GM19351 (cell line): ENCODE data around the gene ADD2.

Experiments used
- ATAC-seq: cut with Tn5 transposase; IDR thresholded peaks from one replicate; pipeline ENCODE4 v1.9.1; 2021; ENCODE audit warnings: mild to moderate bottlenecking, moderate library complexity; ENCODE audit not compliant: unreplicated experiment

Gene ADD2

GRCh38 chr2:70785137-70785911 is 17.3 kb upstream of the ADD2 start:
- no peak for ATAC-seq

GRCh38 chr2:70784320-70784719 is 16.3 kb upstream of the ADD2 start:
- no peak for ATAC-seq

- no peak for ATAC-seq
Measured at GRCh38 chr2:70779911-70780545, 12.0 kb upstream of the ADD2 start.

GRCh38 chr2:70779491-70779890 is 11.5 kb upstream of the ADD2 start:
- no peak for ATAC-seq

GRCh38 chr2:70778676-70779075 is 10.7 kb upstream of the ADD2 start:
- ATAC-seq = no peak

GRCh38 chr2:70777450-70777849 is 9.4 kb upstream of the ADD2 start:
- ATAC-seq = no peak

- ATAC-seq = no peak
Measured at GRCh38 chr2:70776266-70776665, 8.3 kb upstream of the ADD2 start.

GRCh38 chr2:70775141-70775540 is 7.1 kb upstream of the ADD2 start:
- ATAC-seq = no peak

GRCh38 chr2:70772486-70773155 is 4.6 kb upstream of the ADD2 start:
- no peak for ATAC-seq

- peak; percentile 78 for ATAC-seq
Measured at GRCh38 chr2:70771446-70771845, 3.4 kb upstream of the ADD2 start.

GRCh38 chr2:70769450-70769849 is 1.4 kb upstream of the ADD2 start:
- no peak for ATAC-seq

GRCh38 chr2:70768590-70769085 is 638 bp upstream of the ADD2 start:
- ATAC-seq = no peak

GRCh38 chr2:70767079-70767698 is 811 bp downstream of the ADD2 start:
- no peak for ATAC-seq

- ATAC-seq = no peak
Measured at GRCh38 chr2:70766357-70767078, 1.5 kb downstream of the ADD2 start.

GRCh38 chr2:70765507-70765906 is 2.5 kb downstream of the ADD2 start:
- ATAC-seq = no peak

- ATAC-seq = no peak
Measured at GRCh38 chr2:70759446-70759845, 8.6 kb downstream of the ADD2 start.

- ATAC-seq = no peak
Measured at GRCh38 chr2:70757966-70758365, 10.0 kb downstream of the ADD2 start.

- no peak for ATAC-seq
Measured at GRCh38 chr2:70757360-70757759, 10.6 kb downstream of the ADD2 start.

GRCh38 chr2:70756128-70756527 is 11.9 kb downstream of the ADD2 start:
- no peak for ATAC-seq

- no peak for ATAC-seq
Measured at GRCh38 chr2:70753902-70754301, 14.1 kb downstream of the ADD2 start.

GRCh38 chr2:70753031-70753430 is 15.0 kb downstream of the ADD2 start:
- no peak for ATAC-seq
